ENCODE data around the gene DES.
"Not testable (repeated sequence)": the region's sequence is repeated elsewhere in the genome, so short reads cannot be mapped to it uniquely, and the experiment has no call there.

The DES gene

DNA sequence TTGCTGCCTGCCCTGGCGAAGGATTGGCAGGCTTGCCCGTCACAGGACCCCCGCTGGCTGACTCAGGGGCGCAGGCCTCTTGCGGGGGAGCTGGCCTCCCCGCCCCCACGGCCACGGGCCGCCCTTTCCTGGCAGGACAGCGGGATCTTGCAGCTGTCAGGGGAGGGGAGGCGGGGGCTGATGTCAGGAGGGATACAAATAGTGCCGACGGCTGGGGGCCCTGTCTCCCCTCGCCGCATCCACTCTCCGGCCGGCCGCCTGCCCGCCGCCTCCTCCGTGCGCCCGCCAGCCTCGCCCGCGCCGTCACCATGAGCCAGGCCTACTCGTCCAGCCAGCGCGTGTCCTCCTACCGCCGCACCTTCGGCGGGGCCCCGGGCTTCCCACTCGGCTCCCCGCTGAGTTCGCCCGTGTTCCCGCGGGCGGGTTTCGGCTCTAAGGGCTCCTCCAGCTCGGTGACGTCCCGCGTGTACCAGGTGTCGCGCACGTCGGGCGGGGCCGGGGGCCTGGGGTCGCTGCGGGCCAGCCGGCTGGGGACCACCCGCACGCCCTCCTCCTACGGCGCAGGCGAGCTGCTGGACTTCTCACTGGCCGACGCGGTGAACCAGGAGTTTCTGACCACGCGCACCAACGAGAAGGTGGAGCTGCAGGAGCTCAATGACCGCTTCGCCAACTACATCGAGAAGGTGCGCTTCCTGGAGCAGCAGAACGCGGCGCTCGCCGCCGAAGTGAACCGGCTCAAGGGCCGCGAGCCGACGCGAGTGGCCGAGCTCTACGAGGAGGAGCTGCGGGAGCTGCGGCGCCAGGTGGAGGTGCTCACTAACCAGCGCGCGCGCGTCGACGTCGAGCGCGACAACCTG is at the start of gene DES:
TSS of gene DES (plus strand) at position 223 of the 857 bp plus-strand sequence. CDS start at position 309, 86 bp downstream.
- DNase-seq (ENCODE audit: low spot score), result peak; percentile 51

GRCh38 chr2:219368690-219369191 is 49.4 kb upstream of the DES start:
- DNase-seq (ENCODE audit: low spot score), result peak; percentile 78

GRCh38 chr2:219369447-219369861 is 48.7 kb upstream of the DES start:
- DNase-seq (ENCODE audit: low spot score), result no peak

DNA sequence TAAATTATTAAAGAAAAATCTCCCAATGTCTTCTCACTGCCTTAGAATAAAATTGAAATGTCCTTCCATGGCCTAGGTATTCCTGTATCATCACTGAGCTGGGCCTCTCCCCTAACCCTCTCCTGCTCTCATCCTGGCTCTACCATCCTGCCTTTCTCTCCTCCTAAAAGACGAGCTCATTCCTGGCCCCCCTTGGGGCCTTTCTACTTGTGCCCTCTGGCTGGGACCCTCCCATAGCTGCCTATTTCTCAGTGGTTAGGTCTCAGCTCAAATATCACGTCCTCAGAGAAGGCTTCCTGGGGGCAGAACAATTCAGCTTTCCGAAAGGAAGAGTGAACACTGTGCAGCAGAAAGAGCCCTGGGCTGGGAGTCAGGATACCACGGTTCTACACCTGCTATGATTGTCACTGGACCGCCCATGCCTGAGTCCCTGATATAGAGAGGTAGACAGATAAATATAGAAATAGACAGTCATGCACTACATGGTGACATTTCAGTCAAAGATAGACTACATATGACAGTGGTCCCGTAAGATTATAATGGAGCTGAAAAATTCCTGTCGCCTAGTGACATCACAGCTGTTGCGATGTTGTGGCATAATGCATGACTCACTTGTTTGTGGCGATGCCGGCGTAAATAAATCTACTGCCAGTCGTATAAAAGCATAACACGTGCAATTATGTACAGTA is 39.9 kb upstream of the DES start:
- no peak for DNase-seq (ENCODE audit: low spot score)

GRCh38 chr2:219380926-219381325 is 37.3 kb upstream of the DES start:
- DNase-seq (ENCODE audit: low spot score), result no peak

DNA sequence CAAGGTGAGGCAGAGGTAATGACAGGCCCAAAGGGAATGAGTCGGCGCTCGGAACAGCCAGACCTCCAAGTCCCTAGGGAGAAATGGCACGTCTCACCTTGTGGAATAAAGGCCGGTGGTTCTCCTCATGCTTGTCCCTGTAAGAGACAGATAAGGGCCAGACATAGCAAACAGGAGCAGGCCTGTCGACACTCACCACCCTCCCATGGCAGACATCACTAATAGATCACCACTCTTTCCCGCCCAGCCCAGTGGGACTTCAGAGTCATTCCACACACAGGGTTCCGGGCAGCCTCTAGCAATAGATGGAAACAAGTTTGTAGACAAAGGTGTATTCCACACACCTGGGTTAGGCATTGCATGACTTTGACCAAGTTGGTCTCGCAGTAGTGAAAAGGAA is 36.7 kb upstream of the DES start:
- DNase-seq (ENCODE audit: low spot score), result no peak

DNA sequence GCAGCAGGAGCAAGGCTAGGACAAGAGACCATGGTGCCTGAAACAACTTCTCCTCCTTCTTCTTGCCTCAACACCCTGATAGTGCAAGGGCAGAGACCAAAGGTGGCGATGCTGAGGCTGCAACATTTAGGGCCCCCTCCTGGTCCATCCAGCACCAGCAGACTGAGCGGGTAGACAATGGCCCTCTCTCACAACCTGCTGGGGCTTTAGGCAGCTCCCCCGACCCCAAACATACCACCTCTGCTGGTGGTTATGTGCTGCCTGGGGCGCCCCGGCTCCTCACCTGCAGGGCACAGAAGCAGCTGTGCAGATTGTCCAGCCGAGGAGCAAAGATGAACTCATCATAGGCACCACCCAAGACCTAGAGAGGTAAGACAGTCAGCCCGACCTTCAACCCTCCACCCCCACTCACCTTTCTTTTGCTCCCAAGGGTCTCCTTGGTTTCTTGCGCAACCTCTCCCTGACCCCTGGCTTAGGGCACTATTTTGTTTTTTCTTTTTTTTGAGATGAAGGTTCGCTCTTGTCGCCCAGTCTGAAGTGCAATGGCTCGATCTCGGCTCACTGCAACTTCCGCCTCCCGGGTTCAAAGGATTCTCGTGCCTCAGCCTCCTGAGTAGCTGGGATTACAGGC is 34.0 kb upstream of the DES start:
- no peak for DNase-seq (ENCODE audit: low spot score)

DNA sequence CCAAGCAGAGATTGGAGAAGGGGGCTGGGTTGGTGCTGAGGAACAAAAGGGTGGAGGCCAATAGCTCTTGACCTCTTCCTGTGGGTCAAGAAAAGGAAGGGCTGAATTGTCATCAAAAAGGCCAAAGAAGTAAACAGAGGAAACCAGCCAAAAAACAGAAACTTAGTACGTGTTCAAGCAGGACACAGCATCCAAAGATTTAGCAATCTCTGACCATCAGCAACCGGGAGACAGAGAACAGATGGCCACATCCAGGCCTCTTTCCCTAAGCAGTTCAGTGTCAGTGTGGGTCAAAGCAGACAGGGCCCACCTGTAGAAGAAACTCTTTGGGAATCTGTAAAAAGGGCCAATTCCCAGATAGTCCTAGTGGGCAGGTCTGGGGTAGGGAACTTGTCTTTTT is 33.3 kb upstream of the DES start:
- DNase-seq (ENCODE audit: low spot score), result no peak

DNA sequence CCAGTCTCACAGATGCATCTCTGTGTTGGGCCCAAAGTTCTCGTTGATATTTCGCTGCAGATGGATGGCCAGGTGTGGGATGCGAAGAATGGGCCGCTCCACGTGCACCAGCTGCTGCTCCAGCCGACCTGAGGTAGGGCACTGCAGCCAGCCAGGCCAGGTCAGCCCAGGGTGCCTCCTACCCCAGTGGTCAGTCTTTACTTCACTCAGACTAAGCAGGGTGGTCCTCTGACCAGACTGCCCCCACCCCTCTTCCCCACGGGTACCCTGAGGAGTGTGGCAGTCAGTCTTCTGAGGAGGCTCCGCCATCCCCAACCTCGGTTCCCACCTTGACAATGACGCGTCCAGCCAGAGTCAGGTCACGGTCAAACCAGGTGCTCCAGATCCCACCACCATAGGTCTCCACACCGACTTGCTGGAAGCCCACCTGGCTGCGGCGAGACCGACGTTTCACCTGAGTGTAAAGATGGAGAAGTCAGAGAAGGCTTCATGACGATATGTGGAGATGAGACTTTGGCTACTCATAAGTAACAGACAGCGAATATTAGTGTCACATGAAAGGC is 32.1 kb upstream of the DES start:
- no peak for DNase-seq (ENCODE audit: low spot score)

GRCh38 chr2:219386532-219387280 is 31.5 kb upstream of the DES start:
- DNase-seq (ENCODE audit: low spot score), result peak; percentile 26

DNA sequence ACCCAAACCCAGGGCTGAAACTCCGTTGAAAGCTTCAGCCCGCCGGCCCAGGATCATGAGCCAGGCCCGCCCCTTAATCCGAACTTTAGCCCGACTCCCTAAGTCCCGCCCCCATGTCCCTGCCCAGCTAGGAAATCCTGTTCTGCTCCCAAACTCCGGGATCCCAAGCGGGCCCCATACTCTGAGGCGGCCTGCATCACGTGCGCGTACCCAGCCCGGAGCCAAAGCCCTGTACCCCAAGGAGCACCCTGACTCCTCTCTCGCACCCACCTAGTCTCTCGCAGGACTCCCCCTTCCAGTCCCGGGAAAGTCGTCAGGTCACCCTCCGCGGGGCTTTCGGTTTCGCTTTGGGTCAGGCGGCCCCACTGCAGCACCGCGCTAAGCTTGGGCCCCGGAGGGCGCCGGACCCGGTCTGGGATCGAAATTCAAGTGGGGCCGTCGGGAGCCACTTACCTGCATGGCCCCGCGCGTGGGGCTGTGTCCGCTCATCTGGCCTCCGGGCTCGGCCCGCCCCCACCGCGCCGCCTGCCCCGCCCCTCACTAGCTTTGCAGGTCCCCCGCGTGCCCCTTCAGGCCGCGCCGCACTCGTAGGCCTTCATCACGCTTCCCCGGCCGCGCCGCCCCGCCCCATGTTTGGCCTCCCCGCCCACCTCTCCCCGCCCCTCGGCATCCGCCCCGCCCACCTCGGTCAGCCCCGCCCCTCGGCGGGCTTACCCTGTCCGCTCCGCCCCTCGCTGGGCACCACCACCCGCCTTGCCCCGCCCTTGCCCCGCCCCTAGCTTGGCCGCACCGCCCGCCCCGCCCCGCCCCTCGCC is 30.7 kb upstream of the DES start, which contains the start of gene DNPEP:
TSS of gene DNPEP (minus strand) at position 607 of the 815 bp plus-strand sequence. CDS start at position 489, 118 bp downstream.
- DNase-seq (ENCODE audit: low spot score), result peak; percentile 98

DNA sequence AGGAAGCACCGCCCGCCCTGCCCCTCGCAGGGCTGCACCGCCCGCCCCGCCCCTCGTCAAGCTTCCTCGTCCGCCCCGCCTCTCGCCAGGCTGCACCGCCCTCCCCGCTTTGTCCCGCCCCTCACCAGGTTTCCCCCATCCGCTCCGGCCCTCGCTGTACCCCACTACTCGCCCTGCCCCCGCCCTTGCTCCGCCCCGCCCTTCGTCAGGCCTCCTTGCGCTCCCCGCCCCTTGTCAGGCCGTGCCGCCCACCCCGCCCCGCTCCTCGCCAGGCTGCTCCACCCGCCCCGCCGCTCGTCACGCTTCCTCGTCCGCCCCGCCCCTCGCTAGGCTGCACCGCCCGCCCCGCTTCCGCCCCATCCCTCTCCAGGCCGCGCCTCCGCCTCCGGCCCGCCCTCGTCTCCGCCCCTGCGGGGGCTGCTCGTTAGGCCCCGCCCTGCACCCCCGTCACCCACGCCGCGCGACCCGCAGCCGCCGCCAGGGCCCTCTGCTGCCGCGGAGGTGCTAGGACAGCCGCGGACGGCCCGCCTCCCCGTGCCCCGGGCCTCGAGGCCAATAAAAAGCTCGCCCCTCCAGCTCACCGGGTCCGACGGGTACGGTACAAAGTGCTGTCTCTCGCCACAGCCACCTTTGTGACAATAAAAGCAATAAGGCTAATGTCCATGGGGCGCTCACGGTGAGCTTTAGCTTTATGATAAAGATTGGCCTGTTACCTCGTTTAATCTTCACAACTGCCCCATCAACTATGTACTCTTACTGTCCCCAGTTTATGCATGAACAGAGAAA is 29.9 kb upstream of the DES start:
- DNase-seq (ENCODE audit: low spot score), result peak; percentile 99

DNA sequence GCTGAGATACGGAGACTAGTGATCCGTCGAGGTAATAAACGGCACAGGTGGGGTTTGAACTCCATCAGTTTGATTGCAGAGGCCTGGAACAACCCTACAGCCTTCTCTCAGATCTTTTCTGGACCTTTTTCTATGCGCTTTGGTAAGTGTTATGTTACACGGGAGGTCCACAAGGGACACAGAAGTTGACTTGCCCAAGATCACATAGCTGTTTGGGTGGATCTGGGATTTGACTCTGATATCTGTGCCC is 29.3 kb upstream of the DES start:
- DNase-seq (ENCODE audit: low spot score), result no peak

- no peak for DNase-seq (ENCODE audit: low spot score)
Measured at GRCh38 chr2:219392754-219393153, 25.4 kb upstream of the DES start.

- DNase-seq (ENCODE audit: low spot score), result not testable (repeated sequence)
Measured at GRCh38 chr2:219395056-219395455, 23.1 kb upstream of the DES start.

GRCh38 chr2:219395609-219396008 is 22.6 kb upstream of the DES start:
- DNase-seq (ENCODE audit: low spot score), result no peak

GRCh38 chr2:219396863-219397457 is 21.2 kb upstream of the DES start:
- DNase-seq (ENCODE audit: low spot score), result no peak

- DNase-seq (ENCODE audit: low spot score), result no peak
Measured at GRCh38 chr2:219398721-219399363, 19.3 kb upstream of the DES start.

Measured in AG20443 (cell line).